HEK293T (cell line): ENCODE measurements around the gene ADK.

ENCODE experiments used
- CTCF ChIA-PET: fragments of 350-600 bp; formaldehyde crosslinking; extraction: SDS; loops from one replicate; lab custom pipeline; 2021; ENCODE audit warnings: antibody characterized with exemption, inconsistent platforms; lab: Yijun Ruan, JAX
- POLR2A ChIA-PET: fragments of 350-600 bp; formaldehyde crosslinking; extraction: SDS; loops from one replicate; lab custom pipeline; 2020; ENCODE audit warnings: antibody characterized with exemption, inconsistent platforms; lab: Yijun Ruan, JAX
- DNase-seq: peaks from one replicate; pipeline ENCODE4 v3.0.0; 2012; ENCODE audit warnings: mixed read lengths; ENCODE audit errors: extremely low spot score
- ARNT ChIP-seq: fragments of 450-650 bp; IDR thresholded peaks from 2 replicates; pipeline ENCODE4 v1.6.1; 2017; ENCODE audit warnings: mild to moderate bottlenecking
- BHLHE40 ChIP-seq: fragments of 450-650 bp; IDR thresholded peaks from 2 replicates; pipeline ENCODE4 v1.6.1; 2016; ENCODE audit warnings: mild to moderate bottlenecking, moderate library complexity, borderline replicate concordance
- CTBP1 ChIP-seq: fragments of 450-650 bp; IDR thresholded peaks from 2 replicates; pipeline ENCODE4 v1.6.1; 2016; ENCODE audit warnings: borderline replicate concordance
- ELF4 ChIP-seq: fragments of 450-650 bp; IDR thresholded peaks from 2 replicates; pipeline ENCODE4 v1.6.1; 2017; ENCODE audit warnings: antibody characterized with exemption
- FOXA1 ChIP-seq: fragments of 450-650 bp; IDR thresholded peaks from 2 replicates; pipeline ENCODE4 v1.6.1; 2016; ENCODE audit warnings: mild to moderate bottlenecking
- FOXK2 ChIP-seq: fragments of 450-650 bp; IDR thresholded peaks from 2 replicates; pipeline ENCODE4 v1.6.1; 2016; ENCODE audit warnings: mild to moderate bottlenecking
- FOXM1 ChIP-seq: fragments of 450-650 bp; IDR thresholded peaks from 2 replicates; pipeline ENCODE4 v1.6.1; 2017; ENCODE audit warnings: mild to moderate bottlenecking, borderline replicate concordance
- HDGF ChIP-seq: fragments of 450-650 bp; IDR thresholded peaks from 2 replicates; pipeline ENCODE4 v1.6.1; 2017; ENCODE audit warnings: antibody characterized with exemption, borderline replicate concordance
- L3MBTL2 ChIP-seq: fragments of 450-650 bp; conservative IDR thresholded peaks from 2 replicates; pipeline ENCODE4 v1.6.1; 2016; ENCODE audit warnings: mild to moderate bottlenecking
- LEF1 ChIP-seq: fragments of 450-650 bp; IDR thresholded peaks from 2 replicates; pipeline ENCODE4 v1.6.1; 2017; ENCODE audit warnings: mild to moderate bottlenecking, borderline replicate concordance
- NFRKB ChIP-seq: fragments of 450-650 bp; IDR thresholded peaks from 2 replicates; pipeline ENCODE4 v1.6.1; 2016; ENCODE audit warnings: mild to moderate bottlenecking, moderate library complexity
- SP1 ChIP-seq: fragments of 450-650 bp; IDR thresholded peaks from 2 replicates; pipeline ENCODE4 v1.6.1; 2017
- SUZ12 ChIP-seq: fragments of 450-650 bp; IDR thresholded peaks from 2 replicates; pipeline ENCODE4 v1.6.1; 2016; ENCODE audit warnings: mild to moderate bottlenecking
- TARDBP ChIP-seq: fragments of 450-650 bp; IDR thresholded peaks from 2 replicates; pipeline ENCODE4 v1.6.1; 2016
- ZNF384 ChIP-seq: fragments of 450-650 bp; IDR thresholded peaks from 2 replicates; pipeline ENCODE4 v1.6.1; 2016
- TF ChIP-seq, protein P1 (sequence below): fragments of 450-650 bp; IDR thresholded peaks from 2 replicates; pipeline ENCODE4 v1.6.1; 2016

The ADK gene

DNA sequence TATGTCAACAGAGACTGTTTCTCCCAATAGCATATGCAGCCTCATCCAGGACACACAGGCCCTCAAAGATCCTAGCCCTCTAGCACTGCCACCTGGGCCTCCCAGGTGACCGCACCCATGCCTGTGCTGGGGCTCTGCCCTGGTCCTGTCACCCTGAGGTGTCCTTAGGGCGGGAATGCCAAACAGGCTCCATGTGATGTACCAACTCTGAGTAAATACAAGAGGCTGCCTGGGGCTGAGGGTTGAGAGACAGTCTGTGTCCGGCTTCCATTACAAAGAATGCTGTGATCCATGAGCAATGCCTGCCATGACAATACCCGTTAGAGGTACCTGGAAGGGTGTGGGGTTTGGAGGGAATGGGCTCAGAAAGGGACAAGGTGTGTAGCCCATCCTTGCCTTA, 592.4 kb downstream of the ADK start:
- DNase-seq: no peak
- TF ChIP-seq ZNF384 (no peak), ELF4 (no peak), LEF1 (no peak), ARNT (no peak), HDGF (no peak), BHLHE40 (no peak), FOXM1 (no peak), CTBP1 (no peak), TARDBP (no peak), SP1 (no peak), L3MBTL2 (no peak), FOXA1 (no peak), FOXK2 (no peak), NFRKB (no peak), SUZ12 (no peak)
- TF ChIP-seq, protein P1, sequence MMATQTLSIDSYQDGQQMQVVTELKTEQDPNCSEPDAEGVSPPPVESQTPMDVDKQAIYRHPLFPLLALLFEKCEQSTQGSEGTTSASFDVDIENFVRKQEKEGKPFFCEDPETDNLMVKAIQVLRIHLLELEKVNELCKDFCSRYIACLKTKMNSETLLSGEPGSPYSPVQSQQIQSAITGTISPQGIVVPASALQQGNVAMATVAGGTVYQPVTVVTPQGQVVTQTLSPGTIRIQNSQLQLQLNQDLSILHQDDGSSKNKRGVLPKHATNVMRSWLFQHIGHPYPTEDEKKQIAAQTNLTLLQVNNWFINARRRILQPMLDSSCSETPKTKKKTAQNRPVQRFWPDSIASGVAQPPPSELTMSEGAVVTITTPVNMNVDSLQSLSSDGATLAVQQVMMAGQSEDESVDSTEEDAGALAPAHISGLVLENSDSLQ: no peak
- POLR2A ChIA-PET: no interaction called here
- CTCF ChIA-PET: no interaction called here

DNA sequence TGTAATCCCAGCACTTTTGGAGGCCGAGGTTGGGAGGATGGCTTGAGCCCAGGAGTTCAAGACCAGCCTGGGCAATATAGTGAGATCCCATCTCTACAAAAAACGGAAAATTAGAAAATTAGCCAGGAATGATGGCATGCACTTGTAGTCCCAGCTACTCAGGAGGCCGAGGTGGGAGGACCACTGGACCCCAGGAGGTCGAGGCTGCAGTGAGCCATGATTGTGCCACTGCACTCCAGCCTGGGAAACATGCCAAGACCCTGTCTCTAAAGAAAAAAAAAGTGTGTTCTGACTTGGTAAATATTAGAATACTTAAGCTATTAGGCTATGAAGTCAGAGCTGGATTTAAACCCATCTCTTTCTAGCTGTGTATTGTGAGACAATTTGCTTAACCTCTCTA, 594.4 kb downstream of the ADK start:
- no peak for TF ChIP-seq FOXM1
- CTCF ChIA-PET: no interaction called here
- no peak for DNase-seq
- POLR2A ChIA-PET: no interaction called here

DNA sequence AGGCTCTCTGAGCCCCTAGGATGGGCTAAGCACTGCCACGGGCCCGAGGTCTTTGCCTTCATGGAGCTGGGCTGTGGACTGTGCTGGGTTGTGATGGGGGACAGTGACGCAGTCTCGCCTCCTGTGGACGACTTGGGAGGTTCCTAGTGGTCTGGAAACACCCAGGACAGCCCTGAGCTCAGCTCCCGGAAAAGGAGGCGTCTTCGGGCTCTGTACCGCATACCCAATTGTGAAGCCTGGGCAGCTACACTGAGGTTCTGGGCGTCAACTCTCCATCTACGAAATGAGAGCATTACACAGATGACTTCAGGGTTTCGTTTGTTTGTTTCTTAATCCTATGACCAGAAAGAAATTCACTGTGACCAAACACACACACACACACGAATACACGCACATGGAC, 595.8 kb downstream of the ADK start:
- CTCF ChIA-PET: no interaction called here
- TF ChIP-seq LEF1: no peak
- no peak for TF ChIP-seq SUZ12
- TF ChIP-seq CTBP1: no peak
- TF ChIP-seq FOXA1: no peak
- no peak for TF ChIP-seq ZNF384
- TF ChIP-seq L3MBTL2: no peak
- no peak for TF ChIP-seq FOXM1
- TF ChIP-seq SP1: no peak
- no peak for TF ChIP-seq BHLHE40
- TF ChIP-seq, protein P1: no peak
- no peak for TF ChIP-seq ELF4
- TF ChIP-seq NFRKB: no peak
- TF ChIP-seq HDGF: no peak
- TF ChIP-seq FOXK2: no peak
- no peak for TF ChIP-seq ARNT
- TF ChIP-seq TARDBP: no peak
- DNase-seq: no peak
- POLR2A ChIA-PET: no interaction called here

DNA sequence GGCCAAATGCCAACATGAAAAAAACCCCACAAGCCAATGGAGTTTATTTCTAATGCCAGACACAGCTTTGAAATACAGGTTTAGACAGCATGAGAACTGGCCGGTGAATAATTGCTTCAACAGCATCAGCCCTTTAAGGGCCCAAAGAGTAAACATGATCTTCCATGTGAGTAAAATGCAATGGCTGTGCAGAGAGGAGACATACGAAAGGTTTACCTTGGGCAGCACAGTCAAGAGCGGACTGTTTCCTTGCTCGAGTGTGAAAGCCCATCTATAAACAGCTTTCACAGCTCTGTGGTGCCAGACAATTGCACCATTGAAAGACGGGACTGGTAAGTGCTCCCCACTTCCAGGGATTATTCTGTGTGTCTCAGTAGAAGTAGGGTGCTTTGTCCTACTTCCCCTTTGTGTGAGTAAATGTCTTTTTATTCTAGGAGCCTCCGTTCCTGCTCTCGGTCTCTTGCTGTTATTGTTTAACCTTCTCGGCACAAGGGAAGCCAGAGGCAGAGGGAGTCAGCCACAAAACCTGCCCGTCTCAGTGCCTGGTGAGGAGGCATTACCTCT, 597.5 kb downstream of the ADK start:
- ChIA-PET CTCF (no interaction called here), POLR2A (interaction anchor here (2.0 kb wide), 1 partner anchor 11 kb away, joined by 4 read pairs; no protein-coding TSS in a partner anchor)
- DNase-seq: no peak
- TF ChIP-seq ZNF384: no peak
- TF ChIP-seq L3MBTL2: no peak
- TF ChIP-seq CTBP1: no peak
- no peak for TF ChIP-seq ARNT
- TF ChIP-seq ELF4: no peak
- no peak for TF ChIP-seq TARDBP
- TF ChIP-seq FOXM1: no peak
- TF ChIP-seq NFRKB: no peak

DNA sequence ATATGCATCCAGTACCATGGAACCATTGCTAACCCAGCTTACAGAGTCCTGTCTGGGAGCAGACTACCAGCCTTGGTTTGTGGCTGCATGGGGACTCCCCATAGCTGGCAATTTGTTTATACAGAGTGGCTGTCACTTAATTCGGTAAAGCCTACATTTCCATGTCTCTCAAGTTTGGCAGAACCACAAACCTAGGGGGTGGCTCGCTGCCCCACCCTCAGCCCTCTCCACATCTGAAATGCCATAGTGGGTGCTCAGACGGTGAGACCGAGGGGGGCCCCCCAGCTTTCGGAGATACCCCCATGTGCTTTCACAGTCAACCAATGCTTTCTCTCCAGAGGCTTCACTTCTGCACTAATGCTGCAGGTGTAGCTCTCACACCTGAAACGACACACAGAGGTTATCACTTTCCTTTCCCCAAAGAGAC, 599.8 kb downstream of the ADK start:
- DNase-seq: no peak
- no peak for TF ChIP-seq FOXM1
- TF ChIP-seq ARNT: no peak
- no peak for TF ChIP-seq SUZ12
- TF ChIP-seq LEF1: no peak
- TF ChIP-seq L3MBTL2: no peak
- TF ChIP-seq SP1: no peak
- no peak for TF ChIP-seq ZNF384
- no peak for TF ChIP-seq NFRKB
- no peak for TF ChIP-seq HDGF
- CTCF ChIA-PET: no interaction called here
- POLR2A ChIA-PET: no interaction called here

DNA sequence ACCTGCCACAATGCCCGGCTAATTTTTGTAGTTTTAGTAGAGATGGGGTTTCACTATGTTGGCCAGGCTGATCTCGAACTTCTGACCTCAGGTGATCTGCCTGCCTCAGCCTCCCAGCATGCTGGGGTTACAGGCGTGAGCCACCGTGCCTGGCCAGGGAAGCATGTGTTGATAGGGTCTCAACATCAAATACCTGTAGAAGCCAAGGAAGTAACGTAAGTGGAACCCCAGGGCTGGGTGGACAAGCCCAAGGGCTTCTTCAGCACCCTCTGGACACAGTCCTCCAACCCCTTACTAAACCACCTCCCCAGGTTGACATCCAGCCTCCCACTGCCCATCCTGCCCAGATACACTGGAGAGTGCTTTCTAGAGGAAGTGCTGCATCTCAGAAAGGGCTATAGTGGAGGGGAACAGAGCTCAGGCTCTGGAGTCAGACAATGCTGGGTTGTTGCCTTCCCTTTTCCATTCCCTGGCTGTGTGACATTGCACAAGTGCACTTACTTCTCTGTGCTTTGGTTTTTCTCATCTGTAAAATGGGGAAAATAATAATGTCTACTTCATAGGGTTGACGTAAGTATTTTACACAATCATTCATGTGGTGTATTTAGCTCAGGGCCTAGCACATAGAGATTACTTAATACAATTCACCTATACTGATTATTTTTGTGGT, 601.5 kb downstream of the ADK start:
- POLR2A ChIA-PET: no interaction called here
- CTCF ChIA-PET: no interaction called here
- TF ChIP-seq FOXK2: no peak
- TF ChIP-seq NFRKB: no peak
- TF ChIP-seq L3MBTL2: no peak
- TF ChIP-seq, protein P1: no peak
- no peak for TF ChIP-seq ELF4
- TF ChIP-seq ZNF384: no peak
- TF ChIP-seq BHLHE40: no peak
- no peak for TF ChIP-seq LEF1
- no peak for TF ChIP-seq SP1
- no peak for TF ChIP-seq FOXM1
- no peak for TF ChIP-seq ARNT
- TF ChIP-seq FOXA1: no peak
- TF ChIP-seq SUZ12: no peak
- no peak for TF ChIP-seq TARDBP

More for the DNA sequence above, 601.5 kb downstream of the ADK start:
- DNase-seq: no peak
